ENCODE data around the gene SHC2.
"Not testable (repeated sequence)": the region's sequence is repeated elsewhere in the genome, so short reads cannot be mapped to it uniquely, and the experiment has no call there.

DNA sequence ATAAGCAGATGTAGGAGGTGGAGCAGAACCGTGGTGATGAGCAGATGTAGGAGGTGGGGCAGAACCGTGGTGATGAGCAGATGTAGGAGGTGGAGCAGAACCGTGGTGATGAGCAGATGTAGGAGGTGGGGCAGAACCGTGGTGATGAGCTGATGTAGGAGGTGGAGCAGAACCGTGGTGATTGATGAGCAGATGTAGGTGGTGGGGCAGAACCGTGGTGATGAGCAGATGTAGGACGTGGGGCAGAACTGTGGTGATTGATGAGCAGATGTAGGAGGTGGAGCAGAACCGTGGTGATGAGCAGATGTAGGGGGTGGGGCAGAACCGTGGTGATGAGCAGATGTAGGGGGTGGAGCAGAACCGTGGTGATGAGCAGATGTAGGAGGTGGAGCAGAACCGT, 78.9 kb downstream of the SHC2 start:
- TF ChIP-seq, protein P1, sequence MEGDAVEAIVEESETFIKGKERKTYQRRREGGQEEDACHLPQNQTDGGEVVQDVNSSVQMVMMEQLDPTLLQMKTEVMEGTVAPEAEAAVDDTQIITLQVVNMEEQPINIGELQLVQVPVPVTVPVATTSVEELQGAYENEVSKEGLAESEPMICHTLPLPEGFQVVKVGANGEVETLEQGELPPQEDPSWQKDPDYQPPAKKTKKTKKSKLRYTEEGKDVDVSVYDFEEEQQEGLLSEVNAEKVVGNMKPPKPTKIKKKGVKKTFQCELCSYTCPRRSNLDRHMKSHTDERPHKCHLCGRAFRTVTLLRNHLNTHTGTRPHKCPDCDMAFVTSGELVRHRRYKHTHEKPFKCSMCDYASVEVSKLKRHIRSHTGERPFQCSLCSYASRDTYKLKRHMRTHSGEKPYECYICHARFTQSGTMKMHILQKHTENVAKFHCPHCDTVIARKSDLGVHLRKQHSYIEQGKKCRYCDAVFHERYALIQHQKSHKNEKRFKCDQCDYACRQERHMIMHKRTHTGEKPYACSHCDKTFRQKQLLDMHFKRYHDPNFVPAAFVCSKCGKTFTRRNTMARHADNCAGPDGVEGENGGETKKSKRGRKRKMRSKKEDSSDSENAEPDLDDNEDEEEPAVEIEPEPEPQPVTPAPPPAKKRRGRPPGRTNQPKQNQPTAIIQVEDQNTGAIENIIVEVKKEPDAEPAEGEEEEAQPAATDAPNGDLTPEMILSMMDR (IDR thresholded peaks at IDR 0.05; ENCODE audit: low read depth, low read length, poor library complexity, severe bottlenecking), result not testable (repeated sequence)
- TF ChIP-seq EZH2phosphoT487 (IDR thresholded peaks at IDR 0.05; ENCODE audit: borderline replicate concordance, low read length), result not testable (repeated sequence)
